GM23338 (cell line): Measurements from ENCODE around the gene SCAF4. TPM values are rescaled to one million over a fixed set of nuclear protein-coding genes. Genes with fewer than 3 reads are reported as not detected.

Experiments
- ATAC-seq: fragments of 200-7000 bp; cut with Tn5 transposase; 3 replicates; pipeline ENCODE4 v1.9.1; 2020
- DNase-seq: peaks from one replicate; pipeline ENCODE4 v3.0.0-alpha.2; 2015; ENCODE audit warnings: low spot score
- H2AFZ ChIP-seq: fragments of 200-600 bp; sonication (generic); 2 replicates; pipeline ENCODE4 v1.8.0; 2016; ENCODE audit warnings: antibody characterized with exemption, mild to moderate bottlenecking, moderate library complexity
- H3F3A ChIP-seq: fragments of 200-600 bp; sonication (generic); replicated peaks from 2 replicates; pipeline ENCODE4 v1.8.0; 2017; ENCODE audit warnings: antibody characterized with exemption, mixed run types, low read depth
- H3K27ac ChIP-seq: fragments of 200-600 bp; sonication (generic); 2 replicates; pipeline ENCODE4 v1.6.1; 2016; ENCODE audit warnings: low read depth
- H3K27me3 ChIP-seq: fragments of 200-600 bp; sonication (generic); 2 replicates; pipeline ENCODE4 v1.8.0; 2016; ENCODE audit warnings: mild to moderate bottlenecking, mixed run types, moderate library complexity; ENCODE audit not compliant: insufficient read depth
- H3K36me3 ChIP-seq: fragments of 200-600 bp; sonication (generic); 2 replicates; pipeline ENCODE4 v1.8.0; 2016; ENCODE audit warnings: mild to moderate bottlenecking; ENCODE audit not compliant: insufficient read depth
- H3K4me1 ChIP-seq: fragments of 200-600 bp; sonication (generic); 2 replicates; pipeline ENCODE4 v1.8.0; 2016; ENCODE audit warnings: mild to moderate bottlenecking, moderate library complexity; ENCODE audit not compliant: insufficient read depth
- H3K4me2 ChIP-seq: fragments of 200-600 bp; sonication (generic); 2 replicates; pipeline ENCODE4 v1.7.1; 2017; ENCODE audit warnings: mixed run types
- H3K4me3 ChIP-seq: fragments of 200-600 bp; sonication (generic); 2 replicates; pipeline ENCODE4 v1.6.1; 2016; ENCODE audit warnings: mixed run types
- H3K79me2 ChIP-seq: fragments of 200-600 bp; sonication (generic); replicated peaks from 2 replicates; pipeline ENCODE4 v1.8.0; 2017; ENCODE audit warnings: mild to moderate bottlenecking; ENCODE audit not compliant: insufficient read depth
- H3K9me2 ChIP-seq: fragments of 200-600 bp; sonication (generic); 2 replicates; pipeline ENCODE4 v1.8.0; 2017; ENCODE audit not compliant: insufficient read depth
- H4K20me1 ChIP-seq: fragments of 200-600 bp; sonication (generic); replicated peaks from 2 replicates; pipeline ENCODE4 v1.8.0; 2017; ENCODE audit warnings: mild to moderate bottlenecking; ENCODE audit not compliant: insufficient read depth
- H3K27ac Mint-ChIP-seq: 2 replicates; pipeline ENCODE4 v1.8.0; 2020; ENCODE audit warnings: inconsistent platforms, mild to moderate bottlenecking, moderate library complexity, mixed read lengths
- H3K27me3 Mint-ChIP-seq: 3 replicates; pipeline ENCODE4 v1.8.0; 2022; ENCODE audit warnings: low read depth, mild to moderate bottlenecking, moderate library complexity, mixed read lengths, inconsistent platforms; ENCODE audit not compliant: insufficient read depth, poor library complexity
- H3K36me3 Mint-ChIP-seq: 3 replicates; pipeline ENCODE4 v1.8.0; 2021; ENCODE audit warnings: low read depth, mild to moderate bottlenecking, inconsistent platforms, moderate library complexity, mixed read lengths
- H3K4me1 Mint-ChIP-seq: 3 replicates; pipeline ENCODE4 v1.8.0; 2020; ENCODE audit warnings: mild to moderate bottlenecking, inconsistent platforms, mixed read lengths
- H3K4me3 Mint-ChIP-seq: 3 replicates; pipeline ENCODE4 v1.8.0; 2021; ENCODE audit warnings: moderate library complexity, mild to moderate bottlenecking, inconsistent platforms, mixed read lengths
- H3K9me3 Mint-ChIP-seq: 3 replicates; pipeline ENCODE4 v1.8.0; 2020; ENCODE audit warnings: moderate library complexity, mild to moderate bottlenecking, inconsistent platforms, mixed read lengths
- CREB1 ChIP-seq: fragments of 250-450 bp; sonication (Bioruptor Pico); IDR thresholded peaks from 2 replicates; pipeline ENCODE4 v1.5.0; 2020; ENCODE audit warnings: low read depth, mild to moderate bottlenecking, moderate library complexity
- CTCF ChIP-seq, 2 experiments: fragments of 200-600 bp in 1 of 2; sonication (generic) in 1 of 2; conservative IDR thresholded peaks; 2 replicates each; pipeline versions ENCODE4 v1.5.1 to v1.6.1; 2016 to 2017; ENCODE audit warnings: antibody characterized with exemption in 2 of 2, low read depth in 2 of 2, mild to moderate bottlenecking in 2 of 2, moderate library complexity in 1 of 2
- ETS1 ChIP-seq: IDR thresholded peaks from 2 replicates; pipeline ENCODE4 v1.6.1; 2016; ENCODE audit warnings: antibody characterized with exemption
- EZH2 ChIP-seq: fragments of 200-600 bp; sonication (generic); IDR thresholded peaks from one replicate; pipeline ENCODE4 v1.8.0; 2017; ENCODE audit warnings: antibody characterized with exemption, mild to moderate bottlenecking, low read depth; ENCODE audit not compliant: unreplicated experiment
- JUNB ChIP-seq: IDR thresholded peaks from one replicate; pipeline ENCODE4 v1.6.1; 2016; ENCODE audit warnings: antibody characterized with exemption; ENCODE audit not compliant: unreplicated experiment
- POLR2AphosphoS5 ChIP-seq: IDR thresholded peaks from 2 replicates; pipeline ENCODE4 v1.6.1; 2016; ENCODE audit warnings: antibody characterized with exemption, low read depth
- REST ChIP-seq: IDR thresholded peaks from one replicate; pipeline ENCODE4 v1.6.1; 2018; ENCODE audit warnings: antibody characterized with exemption; ENCODE audit not compliant: unreplicated experiment
- ZNF114 ChIP-seq: fragments of 250-450 bp; sonication (Bioruptor Pico); IDR thresholded peaks from 2 replicates; pipeline ENCODE4 v1.5.0; 2020; ENCODE audit warnings: mild to moderate bottlenecking, moderate library complexity
- ZNF331 ChIP-seq: fragments of 250-450 bp; sonication (Bioruptor Pico); IDR thresholded peaks from 2 replicates; pipeline ENCODE4 v1.5.0; 2020; ENCODE audit warnings: low read depth, mild to moderate bottlenecking, moderate library complexity
- ZNF462 ChIP-seq: fragments of 250-450 bp; sonication (Bioruptor Pico); IDR thresholded peaks from 2 replicates; pipeline ENCODE4 v1.5.0; 2020; ENCODE audit warnings: mild to moderate bottlenecking, moderate library complexity
- polyA plus RNA-seq: library from polyadenylated mRNA; unstranded; fragments of >200 nt; fragmentation: Nextera tagmentation; extraction: Ambion mirVana; gene quantifications from 2 replicates; pipeline ENCODE4 v1.2.1, GENCODE V29; 2016
- total RNA-seq: library from RNA; depleted of rRNA; stranded (reverse); fragments of >200 nt; shearing (Covaris generic); gene quantifications from 2 replicates; pipeline ENCODE4 v1.2.3, GENCODE V29; 2014

SCAF4 gene
- total and polyA plus RNA-seq, 2 experiments from 2014 or later = 29.7 to 45.8 TPM

- Histone ChIP-seq H3K9me2 (peaks cover 5% of the 10 kb centered on the region; the same call in 1 of the 2 replicates), H3K4me1 (peaks cover 7% of the 10 kb centered on the region), H3K27ac (no peak overlapping the region), H3K36me3 (no peaks in the 10 kb centered on the region), H4K20me1 (no peaks in the 10 kb centered on the region), H3F3A (no peaks in the 10 kb centered on the region), H2AFZ (no peak overlapping the region), H3K4me3 (no peak overlapping the region), H3K4me2 (no peak overlapping the region), H3K79me2 (no peaks in the 10 kb centered on the region), H3K27me3 (no peaks in the 10 kb centered on the region)
- peaks cover 2% of the 10 kb centered on the region for H3K27me3 Mint-ChIP-seq
- H3K27ac Mint-ChIP-seq = no peak overlapping the region
- TF ChIP-seq EZH2 = no peak
- no peak for TF ChIP-seq ZNF462
- no peak for TF ChIP-seq ZNF114
- peaks cover 5% of the 10 kb centered on the region for H3K9me3 Mint-ChIP-seq
- H3K4me1 Mint-ChIP-seq = peaks cover 4% of the 10 kb centered on the region
- no peak overlapping the region for H3K4me3 Mint-ChIP-seq
- DNase-seq (no peak), ATAC-seq (no peak)
- H3K36me3 Mint-ChIP-seq = peaks cover 7% of the 10 kb centered on the region; the same call in 2 of the 3 replicates
These were observed 29.0 kb upstream of the SCAF4 start for GRCh38 chr21:31760931-31761330.

GRCh38 chr21:31756787-31757186 is 24.9 kb upstream of the SCAF4 start:
- Histone ChIP-seq H3K4me3 (no peak overlapping the region), H2AFZ (no peak overlapping the region), H3K9me2 (peaks cover 15% of the 10 kb centered on the region; the same call in 1 of the 2 replicates), H3K36me3 (no peaks in the 10 kb centered on the region), H3K4me2 (no peak overlapping the region), H3K27ac (no peak overlapping the region), H4K20me1 (no peaks in the 10 kb centered on the region), H3K4me1 (peaks cover 13% of the 10 kb centered on the region), H3K27me3 (no peaks in the 10 kb centered on the region), H3K79me2 (no peaks in the 10 kb centered on the region), H3F3A (no peaks in the 10 kb centered on the region)
- H3K36me3 Mint-ChIP-seq = no peaks in the 10 kb centered on the region
- no peak for DNase-seq
- H3K4me3 Mint-ChIP-seq = no peak overlapping the region
- no peak overlapping the region for H3K27ac Mint-ChIP-seq
- no peak for ATAC-seq
- no peaks in the 10 kb centered on the region for H3K9me3 Mint-ChIP-seq
- peaks cover 6% of the 10 kb centered on the region for H3K27me3 Mint-ChIP-seq
- peaks cover 16% of the 10 kb centered on the region for H3K4me1 Mint-ChIP-seq
- TF ChIP-seq POLR2AphosphoS5 (no peak), JUNB (no peak), EZH2 (no peak), REST (no peak), CREB1 (CRISPR knock-in tag) (no peak), CTCF (conservative IDR thresholded peaks at IDR 0.05; ENCODE audit: low read depth in 2 of 2) (no peak), ZNF331 (CRISPR knock-in tag) (no peak), ETS1 (no peak), ZNF114 (no peak)
